Ishikawa (cell line): ENCODE results near the gene KNOP1.

ENCODE experiments used
- CEBPB ChIP-seq: IDR thresholded peaks from 2 replicates; pipeline ENCODE4 v1.6.1; 2012
- CREB1 ChIP-seq: IDR thresholded peaks from 2 replicates; pipeline ENCODE4 v1.6.1; 2012; ENCODE audit warnings: low read depth
- EGR1 ChIP-seq: IDR thresholded peaks from 2 replicates; pipeline ENCODE4 v1.6.1; 2012
- EP300 ChIP-seq: IDR thresholded peaks from 2 replicates; pipeline ENCODE4 v1.6.1; 2012; ENCODE audit warnings: borderline replicate concordance
- FOXM1 ChIP-seq: IDR thresholded peaks from 2 replicates; pipeline ENCODE4 v1.6.1; 2012; ENCODE audit warnings: low read depth, borderline replicate concordance
- MAX ChIP-seq: IDR thresholded peaks from 2 replicates; pipeline ENCODE4 v1.6.1; 2012
- NFIC ChIP-seq: IDR thresholded peaks from 2 replicates; pipeline ENCODE4 v1.6.1; 2012
- RAD21 ChIP-seq: IDR thresholded peaks from 2 replicates; pipeline ENCODE4 v1.6.1; 2012; ENCODE audit warnings: low read depth
- REST ChIP-seq: IDR thresholded peaks from 2 replicates; pipeline ENCODE4 v1.6.1; 2012; ENCODE audit warnings: low read depth, mild to moderate bottlenecking
- TAF1 ChIP-seq: IDR thresholded peaks from 2 replicates; pipeline ENCODE4 v1.6.1; 2012; ENCODE audit warnings: low read depth, mild to moderate bottlenecking
- TCF12 ChIP-seq: IDR thresholded peaks from 2 replicates; pipeline ENCODE4 v1.6.1; 2012; ENCODE audit warnings: low read depth
- TEAD4 ChIP-seq: IDR thresholded peaks from 2 replicates; pipeline ENCODE4 v1.6.1; 2012
- USF1 ChIP-seq: IDR thresholded peaks from 2 replicates; pipeline ENCODE4 v1.6.1; 2012
- YY1 ChIP-seq: IDR thresholded peaks from 2 replicates; pipeline ENCODE4 v1.6.1; 2012; ENCODE audit warnings: low read depth
- ZBTB7A ChIP-seq: IDR thresholded peaks from 2 replicates; pipeline ENCODE4 v1.6.1; 2012; ENCODE audit warnings: low read depth

Gene KNOP1

GRCh38 chr16:19757026-19757425 is 39.0 kb upstream of the KNOP1 start:
- TF ChIP-seq CREB1 (no peak), NFIC (no peak), RAD21 (no peak), USF1 (no peak), CEBPB (no peak), EP300 (no peak), YY1 (no peak), ZBTB7A (no peak), REST (no peak), FOXM1 (no peak), TAF1 (no peak), MAX (no peak), EGR1 (no peak), TCF12 (no peak), TEAD4 (no peak)

GRCh38 chr16:19755268-19755667 is 37.2 kb upstream of the KNOP1 start:
- TF ChIP-seq EGR1 (no peak), ZBTB7A (no peak), USF1 (no peak), TEAD4 (no peak), CREB1 (no peak), TCF12 (no peak), YY1 (no peak), TAF1 (no peak), CEBPB (no peak), NFIC (no peak), FOXM1 (no peak), EP300 (no peak)

GRCh38 chr16:19754644-19755036 is 36.6 kb upstream of the KNOP1 start:
- TF ChIP-seq YY1 (no peak), EGR1 (no peak), CEBPB (no peak), NFIC (no peak), TEAD4 (no peak), TAF1 (no peak), FOXM1 (no peak), USF1 (no peak), TCF12 (no peak), ZBTB7A (no peak), EP300 (no peak), MAX (no peak)

- TF ChIP-seq CEBPB (no peak), RAD21 (no peak), USF1 (no peak), EP300 (no peak), REST (no peak)
These were observed 36.0 kb upstream of the KNOP1 start for GRCh38 chr16:19753815-19754643.
